Measurements from ENCODE around the gene TPM4.
"Not testable (repeated sequence)": the region's sequence is repeated elsewhere in the genome, so short reads cannot be mapped to it uniquely, and the experiment has no call there.

TPM4 gene

GRCh38 chr19:16074488-16075365 lies 1.6 kb upstream of the TPM4 start:
- DNase-seq: peak; percentile 1

GRCh38 chr19:16075430-16076153 lies 703 bp upstream of the TPM4 start:
- no peak for DNase-seq

- DNase-seq: peak; percentile 58
These were observed 790 bp downstream of the TPM4 start for GRCh38 chr19:16076958-16077611.

- DNase-seq: peak; percentile 47
These were observed 1.9 kb downstream of the TPM4 start for GRCh38 chr19:16077984-16078758.

GRCh38 chr19:16078759-16079707 lies 2.7 kb downstream of the TPM4 start:
- peak; percentile 73 for DNase-seq

GRCh38 chr19:16084067-16084685 lies 7.9 kb downstream of the TPM4 start:
- DNase-seq: no peak

- peak; percentile 39 for DNase-seq
These were observed 8.8 kb downstream of the TPM4 start for GRCh38 chr19:16085115-16085514.

- DNase-seq: not testable (repeated sequence)
These were observed 11.1 kb downstream of the TPM4 start for GRCh38 chr19:16087404-16087803.

- DNase-seq: no peak
These were observed 11.6 kb downstream of the TPM4 start for GRCh38 chr19:16087940-16088339.

- no peak for DNase-seq
These were observed 12.2 kb downstream of the TPM4 start for GRCh38 chr19:16088351-16089009.

- DNase-seq: no peak
These were observed 12.9 kb downstream of the TPM4 start for GRCh38 chr19:16089010-16089846.

GRCh38 chr19:16091546-16092475 lies 15.5 kb downstream of the TPM4 start:
- DNase-seq: no peak

GRCh38 chr19:16094360-16095070 lies 18.2 kb downstream of the TPM4 start:
- no peak for DNase-seq

GRCh38 chr19:16095071-16095571 lies 18.8 kb downstream of the TPM4 start:
- peak; percentile 48 for DNase-seq

GRCh38 chr19:16096280-16096855 lies 20.1 kb downstream of the TPM4 start:
- DNase-seq: no peak

- no peak for DNase-seq
These were observed 22.1 kb downstream of the TPM4 start for GRCh38 chr19:16098416-16098768.

- DNase-seq: no peak
These were observed 22.5 kb downstream of the TPM4 start for GRCh38 chr19:16098821-16099220.
